Neural crest cell (in vitro differentiated cells): Measurements from ENCODE around the gene KIAA1217. TPM values are rescaled to one million over a fixed set of nuclear protein-coding genes. Genes with fewer than 3 reads are reported as not detected.

Experiments
- DNase-seq: peaks from one replicate; pipeline ENCODE4 v3.0.0; 2021; ENCODE audit warnings: low read depth, mixed read lengths, low spot score
- H3K27ac Mint-ChIP-seq: one replicate; pipeline ENCODE4 v1.8.0; 2021; ENCODE audit warnings: mild to moderate bottlenecking, mixed read lengths; ENCODE audit not compliant: unreplicated experiment
- H3K27me3 Mint-ChIP-seq: 2 replicates; pipeline ENCODE4 v1.8.0; 2021; ENCODE audit warnings: low read depth, mild to moderate bottlenecking, mixed read lengths
- H3K36me3 Mint-ChIP-seq: 2 replicates; pipeline ENCODE4 v1.8.0; 2021; ENCODE audit warnings: low read depth, mild to moderate bottlenecking, mixed read lengths
- H3K4me1 Mint-ChIP-seq: 2 replicates; pipeline ENCODE4 v1.8.0; 2021; ENCODE audit warnings: mixed read lengths
- H3K4me3 Mint-ChIP-seq: one replicate; pipeline ENCODE4 v1.8.0; 2021; ENCODE audit warnings: mild to moderate bottlenecking, mixed read lengths
- H3K9me3 Mint-ChIP-seq: 2 replicates; pipeline ENCODE4 v1.8.0; 2021; ENCODE audit warnings: mixed read lengths
- total RNA-seq: library from RNA; stranded (reverse); gene quantifications from 2 replicates; pipeline ENCODE4 v1.2.1, GENCODE V29; 2021
- TF ChIP-seq, protein P1 (sequence below): fragments of 200-600 bp; sonication (generic); conservative IDR thresholded peaks from 2 replicates; pipeline ENCODE4 v1.5.0; 2021; ENCODE audit warnings: antibody characterized with exemption, mild to moderate bottlenecking

Gene KIAA1217
- total RNA-seq, 1 donor from 2014 or later = 10.5 TPM

DNA sequence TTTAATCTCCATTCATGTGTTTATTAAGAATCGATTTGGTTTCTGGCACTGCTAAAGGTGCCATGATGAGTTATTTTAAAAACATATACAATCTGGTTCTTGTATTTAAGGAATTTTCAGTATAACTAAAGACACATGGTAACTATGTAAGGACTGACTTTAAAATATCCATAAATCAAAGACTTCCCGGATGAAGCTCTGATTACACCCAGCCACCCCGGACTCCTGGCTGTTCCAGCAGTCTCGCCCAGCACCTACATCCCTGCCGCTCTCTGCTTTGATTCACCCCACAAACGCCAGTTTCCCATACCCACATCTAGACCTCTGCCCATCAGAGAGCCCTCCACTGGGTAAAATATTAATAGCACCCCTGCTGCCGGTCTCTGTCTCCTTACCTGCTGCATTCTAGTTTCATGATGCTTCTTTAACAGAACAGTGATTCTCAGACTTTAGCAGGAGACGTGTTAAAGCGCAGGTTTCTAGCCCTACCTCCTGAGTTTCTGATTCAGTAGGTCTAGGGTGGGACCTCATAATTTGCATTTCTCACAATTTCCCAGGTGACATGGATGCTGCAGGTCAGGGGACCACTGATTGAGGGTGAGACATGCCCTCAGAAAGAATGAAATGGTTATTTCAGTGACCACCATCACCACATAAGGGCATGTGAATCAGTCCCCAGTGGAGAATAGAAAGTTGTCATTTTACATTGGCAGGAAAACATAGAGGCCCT, 185.7 kb downstream of the KIAA1217 start:
- Mint-ChIP-seq H3K9me3 (no peaks in the 10 kb centered on the region), H3K4me1 (no peaks in the 10 kb centered on the region), H3K27me3 (no peaks in the 10 kb centered on the region), H3K27ac (peak overlapping the region; percentile 5), H3K4me3 (no peak overlapping the region), H3K36me3 (no peaks in the 10 kb centered on the region)
- TF ChIP-seq, protein P1, sequence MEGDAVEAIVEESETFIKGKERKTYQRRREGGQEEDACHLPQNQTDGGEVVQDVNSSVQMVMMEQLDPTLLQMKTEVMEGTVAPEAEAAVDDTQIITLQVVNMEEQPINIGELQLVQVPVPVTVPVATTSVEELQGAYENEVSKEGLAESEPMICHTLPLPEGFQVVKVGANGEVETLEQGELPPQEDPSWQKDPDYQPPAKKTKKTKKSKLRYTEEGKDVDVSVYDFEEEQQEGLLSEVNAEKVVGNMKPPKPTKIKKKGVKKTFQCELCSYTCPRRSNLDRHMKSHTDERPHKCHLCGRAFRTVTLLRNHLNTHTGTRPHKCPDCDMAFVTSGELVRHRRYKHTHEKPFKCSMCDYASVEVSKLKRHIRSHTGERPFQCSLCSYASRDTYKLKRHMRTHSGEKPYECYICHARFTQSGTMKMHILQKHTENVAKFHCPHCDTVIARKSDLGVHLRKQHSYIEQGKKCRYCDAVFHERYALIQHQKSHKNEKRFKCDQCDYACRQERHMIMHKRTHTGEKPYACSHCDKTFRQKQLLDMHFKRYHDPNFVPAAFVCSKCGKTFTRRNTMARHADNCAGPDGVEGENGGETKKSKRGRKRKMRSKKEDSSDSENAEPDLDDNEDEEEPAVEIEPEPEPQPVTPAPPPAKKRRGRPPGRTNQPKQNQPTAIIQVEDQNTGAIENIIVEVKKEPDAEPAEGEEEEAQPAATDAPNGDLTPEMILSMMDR = no peak
- no peak for DNase-seq

DNA sequence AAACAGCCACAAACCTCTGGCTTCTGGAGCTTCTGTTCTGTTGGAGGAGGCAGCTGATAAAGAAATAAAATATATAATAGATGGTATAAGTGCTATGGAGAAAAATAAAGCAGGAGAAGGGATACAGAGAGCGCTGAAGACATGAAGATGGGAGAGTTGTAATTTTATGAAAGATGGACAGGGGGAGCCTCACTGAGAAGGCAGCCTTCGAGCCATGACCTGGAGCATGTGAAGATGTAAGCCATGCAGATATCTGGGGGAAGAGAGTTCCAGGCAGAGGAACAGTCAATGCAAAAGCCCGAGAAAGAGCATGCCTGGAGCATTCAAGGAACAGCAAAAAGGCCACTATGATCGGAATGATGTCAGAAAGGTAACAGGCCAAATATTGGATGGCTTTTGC, 187.5 kb downstream of the KIAA1217 start:
- Mint-ChIP-seq H3K27me3 (no peaks in the 10 kb centered on the region), H3K9me3 (no peaks in the 10 kb centered on the region), H3K4me3 (no peak overlapping the region), H3K4me1 (no peaks in the 10 kb centered on the region), H3K27ac (no peak overlapping the region), H3K36me3 (no peaks in the 10 kb centered on the region)
- no peak for DNase-seq
- TF ChIP-seq, protein P1 = no peak

DNA sequence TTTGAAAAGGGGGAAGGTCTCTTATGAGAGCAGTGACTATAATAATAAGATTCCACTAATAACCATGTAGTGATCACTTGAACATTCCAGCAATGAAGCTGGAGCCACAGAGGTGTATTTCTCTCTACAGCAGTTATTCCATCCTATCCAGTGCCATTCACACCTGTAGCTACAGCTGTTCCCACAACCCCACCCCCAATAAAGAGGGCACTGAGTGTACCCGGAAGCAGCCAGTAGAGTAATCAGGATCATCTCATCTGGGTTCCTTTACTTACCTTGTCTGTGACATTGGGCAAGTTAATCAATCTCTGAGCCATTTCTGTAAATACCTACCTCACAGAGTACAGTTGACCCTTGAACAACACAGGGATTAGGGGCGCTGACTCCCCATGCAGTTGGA, 188.7 kb downstream of the KIAA1217 start:
- no peaks in the 10 kb centered on the region for H3K36me3 Mint-ChIP-seq
- no peak for DNase-seq
- no peaks in the 10 kb centered on the region for H3K9me3 Mint-ChIP-seq
- TF ChIP-seq, protein P1 = no peak
- no peaks in the 10 kb centered on the region for H3K4me1 Mint-ChIP-seq
- H3K27me3 Mint-ChIP-seq = no peaks in the 10 kb centered on the region
- no peak overlapping the region for H3K4me3 Mint-ChIP-seq
- H3K27ac Mint-ChIP-seq = no peak overlapping the region

DNA sequence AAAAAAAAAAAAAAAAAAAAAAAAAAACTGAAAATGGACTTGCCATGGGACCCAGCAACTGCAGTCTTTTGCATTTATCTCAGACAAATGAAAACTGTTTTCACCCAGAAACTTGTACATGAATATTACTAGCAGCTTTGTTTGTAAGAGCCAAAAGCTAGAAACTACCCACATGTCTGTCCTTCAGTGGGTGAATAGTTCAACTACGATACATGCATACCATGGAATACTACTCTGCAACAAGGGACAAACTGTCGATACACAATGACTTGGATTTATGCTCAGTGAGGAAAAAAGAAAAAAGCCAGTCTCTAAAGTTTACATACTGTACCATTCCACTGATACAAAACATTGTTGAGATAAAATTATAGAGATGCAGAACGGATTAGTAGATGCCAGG, 195.6 kb downstream of the KIAA1217 start:
- no peaks in the 10 kb centered on the region for H3K9me3 Mint-ChIP-seq
- DNase-seq = no peak
- H3K27me3 Mint-ChIP-seq = no peaks in the 10 kb centered on the region
- peaks cover 4% of the 10 kb centered on the region for H3K4me1 Mint-ChIP-seq
- H3K27ac Mint-ChIP-seq = no peak overlapping the region
- H3K4me3 Mint-ChIP-seq = no peak overlapping the region
- H3K36me3 Mint-ChIP-seq = no peaks in the 10 kb centered on the region
- TF ChIP-seq, protein P1 = no peak

DNA sequence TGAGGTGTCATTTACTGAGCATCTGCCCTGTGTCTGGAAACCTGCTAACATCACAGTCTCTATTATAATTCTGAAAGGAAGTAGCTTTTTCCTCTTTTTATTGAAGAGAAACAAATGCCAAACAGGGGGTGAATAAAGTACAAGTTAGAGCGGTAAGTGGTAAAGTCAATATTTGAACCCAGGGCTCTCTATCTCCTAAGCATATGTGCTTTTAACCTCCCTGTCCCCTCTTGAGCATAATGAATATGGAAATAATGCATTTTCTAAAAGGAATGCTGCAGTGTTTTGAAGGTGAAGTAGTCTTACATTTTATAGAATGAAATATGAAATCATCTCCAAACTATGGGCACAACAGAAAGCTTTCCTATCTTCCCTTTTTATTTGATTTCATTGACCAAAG, 196.7 kb downstream of the KIAA1217 start:
- Mint-ChIP-seq H3K36me3 (no peaks in the 10 kb centered on the region), H3K27me3 (no peaks in the 10 kb centered on the region), H3K4me1 (peaks cover 4% of the 10 kb centered on the region), H3K27ac (no peak overlapping the region), H3K4me3 (no peak overlapping the region), H3K9me3 (no peaks in the 10 kb centered on the region)
- no peak for DNase-seq
- TF ChIP-seq, protein P1 = no peak
